Peyer's patch (tissue), 4 donors: ENCODE measurements around the gene SCFD2.

Experiments used
- POLR2A ChIP-seq, 2 donors: fragments of 450-650 bp; IDR thresholded peaks; one replicate each; pipeline ENCODE4 v1.5.1; 2017; ENCODE audit warnings: antibody characterized with exemption in 2 of 2, mild to moderate bottlenecking in 2 of 2, moderate library complexity in 2 of 2
- TF ChIP-seq, protein P1 (sequence below), 6 experiments: fragments of 450-650 bp in 4 of 6; fragments of 200-600 bp in 2 of 6; sonication (generic) in 1 of 6; IDR thresholded peaks; one replicate each; pipeline ENCODE4 v1.5.1; 2017 to 2019; ENCODE audit warnings: antibody characterized with exemption in 6 of 6, mild to moderate bottlenecking in 3 of 6, moderate library complexity in 1 of 6

DNA sequence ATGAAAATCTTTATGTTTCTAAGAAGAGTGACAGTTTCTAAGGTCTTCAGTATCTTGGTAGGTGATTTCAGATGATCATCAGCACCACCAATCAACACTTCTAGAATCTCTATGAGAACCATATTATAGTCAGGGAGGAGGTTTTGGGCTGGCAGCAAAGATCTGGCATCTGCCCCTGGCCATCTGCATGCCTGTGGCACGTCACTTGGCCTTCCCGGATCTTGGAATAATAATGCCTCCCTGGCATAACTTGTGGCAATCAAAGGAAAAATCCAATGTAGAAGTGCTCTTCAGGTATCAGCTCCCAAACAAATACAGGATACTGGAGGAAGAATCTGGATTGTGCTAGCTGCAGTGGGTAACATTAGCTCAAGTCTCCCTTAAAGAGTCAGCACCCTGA is 446.4 kb downstream of the SCFD2 start:
- TF ChIP-seq, protein P1, sequence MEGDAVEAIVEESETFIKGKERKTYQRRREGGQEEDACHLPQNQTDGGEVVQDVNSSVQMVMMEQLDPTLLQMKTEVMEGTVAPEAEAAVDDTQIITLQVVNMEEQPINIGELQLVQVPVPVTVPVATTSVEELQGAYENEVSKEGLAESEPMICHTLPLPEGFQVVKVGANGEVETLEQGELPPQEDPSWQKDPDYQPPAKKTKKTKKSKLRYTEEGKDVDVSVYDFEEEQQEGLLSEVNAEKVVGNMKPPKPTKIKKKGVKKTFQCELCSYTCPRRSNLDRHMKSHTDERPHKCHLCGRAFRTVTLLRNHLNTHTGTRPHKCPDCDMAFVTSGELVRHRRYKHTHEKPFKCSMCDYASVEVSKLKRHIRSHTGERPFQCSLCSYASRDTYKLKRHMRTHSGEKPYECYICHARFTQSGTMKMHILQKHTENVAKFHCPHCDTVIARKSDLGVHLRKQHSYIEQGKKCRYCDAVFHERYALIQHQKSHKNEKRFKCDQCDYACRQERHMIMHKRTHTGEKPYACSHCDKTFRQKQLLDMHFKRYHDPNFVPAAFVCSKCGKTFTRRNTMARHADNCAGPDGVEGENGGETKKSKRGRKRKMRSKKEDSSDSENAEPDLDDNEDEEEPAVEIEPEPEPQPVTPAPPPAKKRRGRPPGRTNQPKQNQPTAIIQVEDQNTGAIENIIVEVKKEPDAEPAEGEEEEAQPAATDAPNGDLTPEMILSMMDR (IDR thresholded peaks at IDR 0.05) = no peak
- no peak for TF ChIP-seq POLR2A (IDR thresholded peaks at IDR 0.05)
